GM18520 (cell line): ENCODE measurements around the gene C17orf67.
A peak's percentile ranks its signal among the peaks of the same experiment; 100 is the strongest.

Experiments
- ATAC-seq: cut with Tn5 transposase; IDR thresholded peaks from one replicate; pipeline ENCODE4 v1.9.1; 2021; ENCODE audit not compliant: unreplicated experiment

C17orf67 gene

GRCh38 chr17:56809106-56809819 lies 24.5 kb downstream of the C17orf67 start:
- no peak for ATAC-seq

GRCh38 chr17:56808503-56808902 lies 25.2 kb downstream of the C17orf67 start:
- ATAC-seq: no peak

- ATAC-seq: no peak
Observed at GRCh38 chr17:56807723-56808122, 26.0 kb downstream of the C17orf67 start.

- ATAC-seq: no peak
Observed at GRCh38 chr17:56806949-56807348, 26.8 kb downstream of the C17orf67 start.

GRCh38 chr17:56804454-56804853 lies 29.3 kb downstream of the C17orf67 start:
- no peak for ATAC-seq

- ATAC-seq: no peak
Observed at GRCh38 chr17:56803071-56803470, 30.6 kb downstream of the C17orf67 start.

GRCh38 chr17:56801459-56802178 lies 32.1 kb downstream of the C17orf67 start:
- no peak for ATAC-seq

GRCh38 chr17:56798916-56799315 lies 34.8 kb downstream of the C17orf67 start:
- ATAC-seq: no peak

GRCh38 chr17:56796536-56796935 lies 37.2 kb downstream of the C17orf67 start:
- ATAC-seq: no peak

GRCh38 chr17:56795221-56795865 lies 38.4 kb downstream of the C17orf67 start:
- no peak for ATAC-seq

GRCh38 chr17:56793957-56794356 lies 39.8 kb downstream of the C17orf67 start:
- no peak for ATAC-seq

GRCh38 chr17:56793531-56793930 lies 40.2 kb downstream of the C17orf67 start:
- ATAC-seq: no peak

GRCh38 chr17:56792267-56792666 lies 41.5 kb downstream of the C17orf67 start:
- ATAC-seq: no peak

- peak; percentile 85 for ATAC-seq
Observed at GRCh38 chr17:56786989-56787482, 46.7 kb downstream of the C17orf67 start.

- no peak for ATAC-seq
Observed at GRCh38 chr17:56785997-56786680, 47.6 kb downstream of the C17orf67 start.

- no peak for ATAC-seq
Observed at GRCh38 chr17:56785405-56785804, 48.3 kb downstream of the C17orf67 start.

GRCh38 chr17:56782338-56782737 lies 51.4 kb downstream of the C17orf67 start:
- ATAC-seq: no peak

GRCh38 chr17:56781906-56782305 lies 51.8 kb downstream of the C17orf67 start:
- no peak for ATAC-seq

- ATAC-seq: peak; percentile 91
Observed at GRCh38 chr17:56779898-56780777, 53.6 kb downstream of the C17orf67 start.

- ATAC-seq: no peak
Observed at GRCh38 chr17:56779322-56779721, 54.4 kb downstream of the C17orf67 start.
